T-helper 1 cell treated with Interleukin-12 subunit alpha and Interleukin-12 subunit beta and Interleukin-4 antibody, amounts not matched to agents 30 μg/mL and 1 μg/mL, for 36 hours (primary cell): ENCODE measurements around the gene AKT3.
"Not testable (repeated sequence)": the region's sequence is repeated elsewhere in the genome, so short reads cannot be mapped to it uniquely, and the experiment has no call there.

Experiments
- H3K27ac Mint-ChIP-seq: one replicate; pipeline ENCODE4 v1.8.0; 2021; ENCODE audit warnings: mild to moderate bottlenecking, mixed read lengths
- H3K27me3 Mint-ChIP-seq: one replicate; pipeline ENCODE4 v1.8.0; 2021; ENCODE audit warnings: low read depth, mixed read lengths
- H3K36me3 Mint-ChIP-seq: one replicate; pipeline ENCODE4 v1.8.0; 2021; ENCODE audit warnings: low read depth, mixed read lengths
- H3K4me1 Mint-ChIP-seq: one replicate; pipeline ENCODE4 v1.8.0; 2021; ENCODE audit warnings: low read depth, mixed read lengths
- H3K4me3 Mint-ChIP-seq: one replicate; pipeline ENCODE4 v1.8.0; 2021; ENCODE audit warnings: mild to moderate bottlenecking, moderate library complexity, mixed read lengths
- H3K9me3 Mint-ChIP-seq: one replicate; pipeline ENCODE4 v1.8.0; 2021; ENCODE audit warnings: mixed read lengths

AKT3 gene

DNA sequence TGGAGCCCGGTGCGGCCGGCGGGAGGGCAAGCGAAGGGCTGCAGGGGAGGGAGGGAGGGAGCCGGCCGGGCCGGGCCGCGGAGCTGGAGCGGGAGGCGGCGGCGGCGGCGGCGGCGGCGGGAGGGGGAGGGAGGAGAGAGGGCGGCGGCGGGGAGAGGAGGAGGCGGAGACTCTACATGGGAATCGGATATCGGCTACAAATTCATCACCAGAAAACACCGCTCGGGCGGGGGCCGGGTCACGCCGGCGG is at the start of gene AKT3:
TSS of gene AKT3 (minus strand) at position 42 of the 250 bp plus-strand sequence. CDS start 7,073 bp downstream, outside the sequence.
- H3K4me1 Mint-ChIP-seq: peaks cover 18% of the 10 kb centered on the region
- H3K4me3 Mint-ChIP-seq: peak within 1 kb of the TSS; percentile 96
- peaks cover 3% of the 10 kb centered on the region for H3K36me3 Mint-ChIP-seq
- no peaks in the 10 kb centered on the region for H3K9me3 Mint-ChIP-seq
- peaks cover 44% of the 10 kb centered on the region for H3K27me3 Mint-ChIP-seq
- H3K27ac Mint-ChIP-seq: peak within 1 kb of the TSS; percentile 94

DNA sequence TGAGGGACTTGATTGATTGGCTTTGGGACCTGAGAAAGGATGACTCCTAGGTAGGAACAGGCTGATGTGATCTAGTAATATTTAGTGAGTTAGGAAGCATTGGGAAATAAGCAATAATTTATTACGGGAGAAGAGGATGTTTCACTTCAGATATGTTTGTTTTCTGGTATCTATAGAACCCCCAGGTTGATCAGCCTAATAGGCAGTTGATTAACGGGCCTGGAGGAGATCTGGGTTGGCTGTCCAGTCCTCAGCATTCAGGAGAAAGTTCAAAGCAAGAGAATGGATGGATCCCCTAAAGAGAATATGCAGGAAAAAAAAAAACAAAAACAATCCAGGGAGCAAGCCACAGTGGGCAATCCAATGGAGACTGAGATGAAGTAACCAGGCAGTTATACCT is 48.2 kb upstream of the AKT3 start:
- H3K27ac Mint-ChIP-seq: no peak overlapping the region
- no peaks in the 10 kb centered on the region for H3K4me1 Mint-ChIP-seq
- peaks cover 15% of the 10 kb centered on the region for H3K27me3 Mint-ChIP-seq
- H3K9me3 Mint-ChIP-seq: no peaks in the 10 kb centered on the region
- H3K36me3 Mint-ChIP-seq: no peaks in the 10 kb centered on the region
- no peak overlapping the region for H3K4me3 Mint-ChIP-seq

DNA sequence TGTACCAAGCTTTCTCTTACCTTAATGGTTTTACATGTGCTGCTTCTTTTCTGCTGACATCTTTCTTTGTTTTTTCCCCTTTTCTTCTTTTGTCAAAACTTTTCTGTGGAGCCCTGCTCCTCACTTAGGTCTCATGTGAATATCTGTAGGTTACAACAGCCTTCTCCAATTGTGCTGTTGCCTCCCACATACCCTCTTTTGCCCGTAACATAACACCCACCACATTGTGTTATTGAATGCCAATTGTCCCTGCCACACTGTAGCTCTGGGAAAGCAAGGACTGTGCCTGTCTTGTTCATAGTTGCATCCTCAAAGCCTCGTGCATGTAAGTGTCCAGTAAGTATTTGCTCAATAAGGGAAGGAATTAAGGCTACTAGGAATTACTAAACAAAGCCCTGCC is 46.3 kb upstream of the AKT3 start:
- Mint-ChIP-seq H3K4me3 (no peak overlapping the region), H3K36me3 (no peaks in the 10 kb centered on the region), H3K27me3 (peaks cover 15% of the 10 kb centered on the region), H3K27ac (no peak overlapping the region), H3K4me1 (no peaks in the 10 kb centered on the region), H3K9me3 (no peaks in the 10 kb centered on the region)

DNA sequence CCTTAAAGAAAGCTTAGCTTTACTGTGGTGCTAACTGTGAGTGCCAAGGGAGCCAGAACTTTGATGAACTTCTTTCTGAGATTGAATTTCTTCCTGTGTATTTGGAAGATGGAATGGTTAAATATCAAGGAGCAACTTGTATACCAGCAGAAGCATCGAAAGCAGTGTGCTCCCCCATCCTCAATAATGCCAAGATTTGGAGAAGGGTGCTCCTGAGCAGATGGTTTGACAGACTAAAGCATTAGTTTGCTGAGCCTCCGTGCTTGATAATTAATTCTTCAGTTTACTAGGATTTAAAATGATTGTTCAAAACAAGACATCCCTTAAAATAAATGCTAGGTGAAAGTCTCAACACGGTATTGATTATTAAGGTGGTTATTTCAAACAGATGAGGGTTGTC is 42.4 kb upstream of the AKT3 start:
- no peak overlapping the region for H3K4me3 Mint-ChIP-seq
- no peaks in the 10 kb centered on the region for H3K4me1 Mint-ChIP-seq
- H3K27me3 Mint-ChIP-seq: peaks cover 11% of the 10 kb centered on the region
- H3K9me3 Mint-ChIP-seq: no peaks in the 10 kb centered on the region
- H3K36me3 Mint-ChIP-seq: no peaks in the 10 kb centered on the region
- no peak overlapping the region for H3K27ac Mint-ChIP-seq

DNA sequence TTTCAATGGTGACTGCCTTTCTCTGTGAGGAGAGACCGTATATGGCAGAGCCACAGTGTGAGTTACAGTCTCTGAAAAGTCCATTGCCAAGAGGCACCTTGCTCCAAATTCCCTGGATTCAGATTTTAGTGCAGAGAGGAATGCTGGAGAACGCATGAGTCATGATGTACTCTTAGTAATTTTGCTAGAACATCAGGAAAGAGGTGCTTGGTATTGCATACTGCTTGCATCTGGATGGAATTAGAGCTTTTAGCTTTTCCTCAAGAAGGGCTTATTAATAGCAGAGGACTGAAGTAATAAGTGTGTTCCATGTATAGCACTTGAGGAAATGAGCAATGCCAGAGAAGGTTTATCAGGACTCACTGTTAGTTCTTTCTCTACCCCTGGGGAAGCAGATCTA is 40.5 kb upstream of the AKT3 start:
- Mint-ChIP-seq H3K4me3 (no peak overlapping the region), H3K27me3 (no peaks in the 10 kb centered on the region), H3K9me3 (no peaks in the 10 kb centered on the region), H3K4me1 (no peaks in the 10 kb centered on the region), H3K27ac (no peak overlapping the region), H3K36me3 (no peaks in the 10 kb centered on the region)

DNA sequence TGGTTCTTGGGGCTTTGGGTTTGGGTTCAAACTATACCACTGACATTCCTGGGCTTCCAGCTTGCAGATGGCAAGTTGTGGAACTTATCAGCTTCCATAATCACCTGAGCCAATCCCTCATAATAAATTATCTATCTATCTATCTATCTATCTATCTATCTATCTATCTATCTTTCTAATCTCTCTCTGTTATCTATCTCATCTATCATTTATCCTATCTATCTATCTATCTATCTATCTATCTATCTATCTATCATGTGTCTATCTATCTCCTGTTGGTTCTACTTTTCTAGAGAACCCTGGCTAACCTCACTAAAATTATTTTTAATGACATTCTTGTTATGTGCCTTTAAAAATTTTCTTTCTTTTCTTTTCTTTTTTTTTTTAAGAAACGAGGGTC is 35.8 kb upstream of the AKT3 start:
- Mint-ChIP-seq H3K4me1 (no peaks in the 10 kb centered on the region), H3K4me3 (no peak overlapping the region), H3K27me3 (no peaks in the 10 kb centered on the region), H3K36me3 (no peaks in the 10 kb centered on the region), H3K9me3 (no peaks in the 10 kb centered on the region), H3K27ac (no peak overlapping the region)

DNA sequence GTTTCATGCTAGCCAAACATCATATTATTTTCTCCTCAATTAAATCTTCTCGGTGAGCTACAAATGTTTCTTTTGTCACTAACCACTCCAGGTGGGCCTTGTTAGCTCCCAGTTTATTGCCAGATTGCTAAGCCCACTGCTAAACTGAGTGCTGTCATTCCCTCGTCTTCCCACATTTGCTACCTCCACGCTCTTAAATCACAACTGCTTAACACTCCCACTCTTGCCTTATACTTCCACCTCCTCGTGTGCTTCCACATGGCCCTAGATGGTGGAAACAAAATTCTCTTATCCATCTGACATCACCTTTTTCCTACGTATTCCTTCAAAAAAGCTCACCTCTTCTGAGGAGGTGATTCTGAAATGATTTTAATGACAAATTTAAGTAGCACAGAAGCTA is 34.6 kb upstream of the AKT3 start:
- no peaks in the 10 kb centered on the region for H3K4me1 Mint-ChIP-seq
- no peaks in the 10 kb centered on the region for H3K36me3 Mint-ChIP-seq
- H3K9me3 Mint-ChIP-seq: no peaks in the 10 kb centered on the region
- no peak overlapping the region for H3K27ac Mint-ChIP-seq
- no peaks in the 10 kb centered on the region for H3K27me3 Mint-ChIP-seq
- H3K4me3 Mint-ChIP-seq: no peak overlapping the region

DNA sequence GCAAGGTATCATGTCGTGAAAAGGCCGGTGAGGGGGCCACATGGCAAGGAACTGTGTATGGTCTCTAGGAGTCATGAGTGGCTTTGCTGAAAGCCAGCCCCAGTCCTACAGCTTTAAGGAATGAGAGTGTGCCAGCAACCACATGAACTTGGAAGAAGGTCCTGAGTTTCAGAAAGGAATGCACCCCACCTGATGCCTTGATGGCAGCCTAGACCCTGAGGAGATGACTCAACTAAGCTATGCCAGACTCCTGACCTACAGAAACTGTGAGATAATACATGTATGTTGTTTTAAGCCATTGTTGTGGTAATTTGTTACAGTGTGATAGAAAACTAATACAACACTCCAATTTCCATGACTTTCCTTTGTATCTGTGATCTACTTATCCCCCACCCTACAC is 33.5 kb upstream of the AKT3 start:
- Mint-ChIP-seq H3K27me3 (no peaks in the 10 kb centered on the region), H3K27ac (no peak overlapping the region), H3K36me3 (no peaks in the 10 kb centered on the region), H3K9me3 (no peaks in the 10 kb centered on the region), H3K4me1 (no peaks in the 10 kb centered on the region), H3K4me3 (no peak overlapping the region)

DNA sequence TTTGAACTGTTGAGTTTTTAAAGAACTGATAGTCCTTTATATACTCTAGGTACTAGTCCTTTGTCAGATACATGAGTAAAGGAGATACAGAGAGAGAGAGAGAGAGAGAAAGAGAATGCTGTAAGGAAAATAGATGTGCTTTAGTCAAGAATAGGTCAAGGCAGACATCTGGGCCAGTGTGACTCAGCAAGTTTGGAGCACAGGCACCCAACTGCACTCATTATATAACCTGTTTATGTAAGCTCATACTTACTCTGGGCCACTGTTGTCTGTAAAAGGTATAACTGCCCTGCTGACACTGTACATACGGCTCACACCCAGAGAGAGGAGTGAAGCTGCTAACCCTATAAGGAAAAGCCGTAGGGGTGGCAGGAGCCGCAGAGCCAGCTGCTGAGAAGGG is 32.2 kb upstream of the AKT3 start:
- H3K36me3 Mint-ChIP-seq: no peaks in the 10 kb centered on the region
- no peaks in the 10 kb centered on the region for H3K4me1 Mint-ChIP-seq
- no peaks in the 10 kb centered on the region for H3K27me3 Mint-ChIP-seq
- no peak overlapping the region for H3K27ac Mint-ChIP-seq
- no peaks in the 10 kb centered on the region for H3K9me3 Mint-ChIP-seq
- H3K4me3 Mint-ChIP-seq: no peak overlapping the region

DNA sequence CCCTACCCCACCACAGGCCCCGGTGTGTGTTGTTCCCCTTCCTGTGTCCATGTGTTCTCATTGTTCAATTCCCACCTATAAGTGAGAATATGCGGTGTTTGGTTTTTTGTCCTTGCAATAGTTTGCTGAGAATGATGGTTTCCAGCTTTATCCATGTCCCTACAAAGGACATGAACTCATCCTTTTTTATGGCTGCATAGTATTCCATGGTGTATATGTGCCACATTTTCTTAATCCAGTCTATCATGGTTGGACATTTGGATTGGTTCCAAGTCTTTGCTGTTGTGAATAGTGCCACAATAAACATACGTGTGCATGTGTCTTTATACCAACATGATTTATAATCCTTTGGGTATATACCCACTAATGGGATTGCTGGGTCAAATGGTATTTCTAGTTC is 27.0 kb upstream of the AKT3 start:
- H3K9me3 Mint-ChIP-seq: not testable (repeated sequence)

DNA sequence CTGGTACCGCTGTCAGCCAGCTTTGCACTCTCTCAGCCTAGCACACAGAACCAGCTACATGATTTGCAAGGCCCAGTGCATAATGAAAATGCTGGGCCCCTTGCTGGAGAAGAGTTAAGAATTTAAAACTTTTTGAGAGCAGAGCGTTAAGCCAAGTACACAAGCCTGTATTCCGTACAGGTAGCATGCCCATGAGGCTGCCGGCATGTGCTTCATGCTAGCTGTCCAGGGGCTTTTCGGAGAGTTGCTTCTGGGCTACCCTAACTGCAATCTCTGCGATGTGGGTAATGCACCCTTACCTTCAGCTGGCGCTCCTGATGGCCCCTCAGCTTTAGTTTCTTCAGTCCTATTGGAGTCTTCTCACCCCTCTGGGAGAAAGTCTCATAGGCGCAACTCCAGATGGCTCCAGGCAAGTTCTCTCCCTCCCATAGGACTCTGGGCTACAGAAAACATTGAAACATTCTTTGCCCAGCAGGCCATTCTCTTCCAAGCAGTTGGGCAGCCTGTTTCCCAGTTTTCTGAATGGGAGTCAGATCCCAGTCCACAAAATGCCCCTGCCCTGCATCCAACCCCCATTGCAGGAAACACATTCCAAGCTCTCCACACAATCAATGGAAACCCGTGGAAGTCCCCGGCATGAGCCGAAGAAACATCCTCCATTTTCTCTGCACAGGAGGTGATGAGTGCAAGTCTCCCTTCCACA is 5.7 kb upstream of the AKT3 start:
- Mint-ChIP-seq H3K4me3 (no peak overlapping the region), H3K36me3 (no peaks in the 10 kb centered on the region), H3K27me3 (peaks cover 47% of the 10 kb centered on the region), H3K9me3 (no peaks in the 10 kb centered on the region), H3K4me1 (peaks cover 7% of the 10 kb centered on the region), H3K27ac (no peak overlapping the region)

More for the DNA sequence above, 27.0 kb upstream of the AKT3 start:
- not testable (repeated sequence) for H3K27me3 Mint-ChIP-seq, H3K4me1 Mint-ChIP-seq, H3K4me3 Mint-ChIP-seq, H3K36me3 Mint-ChIP-seq, H3K27ac Mint-ChIP-seq

DNA sequence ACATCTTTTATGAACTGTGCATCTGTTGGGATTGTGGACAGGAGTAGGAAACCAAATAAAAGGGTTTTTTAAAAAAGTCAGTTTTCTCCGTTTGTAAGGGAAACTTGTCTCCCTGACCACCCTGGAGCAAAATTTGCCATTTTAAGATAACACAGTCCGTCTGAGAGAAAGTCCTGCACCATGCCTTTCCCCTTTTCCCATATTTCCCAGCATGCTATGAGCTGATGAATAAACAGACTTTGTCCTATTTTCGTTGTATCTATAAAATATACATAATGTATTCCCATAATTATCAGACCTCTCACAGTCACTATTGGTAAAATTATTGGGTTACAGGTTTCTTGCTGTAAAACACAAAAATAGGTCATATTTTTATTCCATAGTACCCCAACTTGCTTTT is 1.7 kb upstream of the AKT3 start:
- H3K4me3 Mint-ChIP-seq: peak overlapping the region; percentile 86
- H3K4me1 Mint-ChIP-seq: peaks cover 18% of the 10 kb centered on the region
- H3K27ac Mint-ChIP-seq: peak overlapping the region; percentile 72
- H3K27me3 Mint-ChIP-seq: peaks cover 43% of the 10 kb centered on the region
- H3K36me3 Mint-ChIP-seq: peaks cover 3% of the 10 kb centered on the region
- H3K9me3 Mint-ChIP-seq: no peaks in the 10 kb centered on the region

DNA sequence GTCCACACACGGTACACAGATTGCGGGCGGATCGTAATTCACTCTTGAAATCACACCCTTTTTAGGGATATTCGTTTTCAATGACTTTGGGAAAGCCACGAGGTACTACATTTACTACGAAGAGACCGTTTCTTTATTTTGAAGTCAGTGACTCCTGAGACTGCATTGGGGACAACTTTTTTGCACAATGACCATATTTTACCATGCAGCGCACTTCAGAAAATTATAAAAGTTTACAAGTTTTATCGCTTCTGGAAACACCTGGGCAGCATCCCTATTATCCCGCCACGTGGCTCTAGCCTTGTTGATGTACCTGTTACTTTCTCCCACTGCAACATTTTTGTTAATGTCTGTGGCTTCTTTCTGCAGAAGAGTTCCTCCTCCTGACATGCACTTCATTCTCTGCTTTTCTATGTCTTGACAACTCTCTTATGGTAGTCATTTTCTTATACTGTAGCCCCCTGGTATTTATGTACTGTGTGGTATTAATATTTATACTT is 1.3 kb upstream of the AKT3 start:
- Mint-ChIP-seq H3K4me1 (peaks cover 18% of the 10 kb centered on the region), H3K36me3 (peaks cover 3% of the 10 kb centered on the region), H3K27me3 (peaks cover 44% of the 10 kb centered on the region), H3K9me3 (no peaks in the 10 kb centered on the region), H3K4me3 (peak overlapping the region; percentile 86), H3K27ac (peak overlapping the region; percentile 78)

DNA sequence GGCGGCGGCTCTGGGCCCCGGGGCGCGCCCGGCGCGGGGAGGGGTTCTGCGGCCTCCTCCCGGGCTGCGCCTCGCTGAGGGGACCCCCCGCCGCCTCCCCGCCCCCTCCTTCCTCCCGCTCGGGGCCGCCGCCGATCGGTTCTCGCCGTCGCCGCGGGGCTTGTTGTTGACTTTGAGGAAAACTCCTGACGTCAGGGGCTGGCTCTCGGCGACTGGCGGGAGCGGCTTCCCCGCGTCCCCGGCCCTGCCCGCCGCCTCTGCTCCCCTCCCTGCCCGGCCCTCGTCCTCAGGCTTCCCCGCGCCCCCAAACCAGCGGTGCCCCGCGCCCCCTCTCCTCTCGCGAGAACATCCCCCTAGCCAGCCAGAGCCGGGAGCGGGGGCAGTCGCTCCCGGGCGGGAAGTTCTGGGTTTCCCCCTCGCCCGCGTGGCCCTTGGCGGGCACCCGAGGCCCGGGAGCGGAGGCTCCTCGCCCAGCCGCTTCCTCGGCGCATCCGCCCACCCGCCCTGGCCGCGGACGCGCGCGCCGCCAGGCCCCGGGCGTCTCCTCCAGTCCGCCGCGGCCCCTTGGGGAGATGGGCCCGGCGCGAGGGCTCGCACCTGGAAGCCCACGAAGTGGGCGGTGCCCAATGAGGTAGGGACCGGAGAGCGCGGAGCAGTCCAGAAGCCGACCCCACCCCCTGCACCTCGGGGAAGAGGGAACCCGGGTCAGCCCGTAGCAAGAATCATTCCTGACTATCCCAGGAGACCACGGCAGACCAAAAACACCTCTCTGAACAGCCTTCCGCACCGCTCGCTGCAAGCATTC is 611 bp upstream of the AKT3 start:
- H3K9me3 Mint-ChIP-seq: no peaks in the 10 kb centered on the region
- peak overlapping the region; percentile 86 for H3K4me3 Mint-ChIP-seq
- peaks cover 3% of the 10 kb centered on the region for H3K36me3 Mint-ChIP-seq
- peaks cover 18% of the 10 kb centered on the region for H3K4me1 Mint-ChIP-seq
- H3K27ac Mint-ChIP-seq: peak overlapping the region; percentile 78
- H3K27me3 Mint-ChIP-seq: peaks cover 44% of the 10 kb centered on the region

DNA sequence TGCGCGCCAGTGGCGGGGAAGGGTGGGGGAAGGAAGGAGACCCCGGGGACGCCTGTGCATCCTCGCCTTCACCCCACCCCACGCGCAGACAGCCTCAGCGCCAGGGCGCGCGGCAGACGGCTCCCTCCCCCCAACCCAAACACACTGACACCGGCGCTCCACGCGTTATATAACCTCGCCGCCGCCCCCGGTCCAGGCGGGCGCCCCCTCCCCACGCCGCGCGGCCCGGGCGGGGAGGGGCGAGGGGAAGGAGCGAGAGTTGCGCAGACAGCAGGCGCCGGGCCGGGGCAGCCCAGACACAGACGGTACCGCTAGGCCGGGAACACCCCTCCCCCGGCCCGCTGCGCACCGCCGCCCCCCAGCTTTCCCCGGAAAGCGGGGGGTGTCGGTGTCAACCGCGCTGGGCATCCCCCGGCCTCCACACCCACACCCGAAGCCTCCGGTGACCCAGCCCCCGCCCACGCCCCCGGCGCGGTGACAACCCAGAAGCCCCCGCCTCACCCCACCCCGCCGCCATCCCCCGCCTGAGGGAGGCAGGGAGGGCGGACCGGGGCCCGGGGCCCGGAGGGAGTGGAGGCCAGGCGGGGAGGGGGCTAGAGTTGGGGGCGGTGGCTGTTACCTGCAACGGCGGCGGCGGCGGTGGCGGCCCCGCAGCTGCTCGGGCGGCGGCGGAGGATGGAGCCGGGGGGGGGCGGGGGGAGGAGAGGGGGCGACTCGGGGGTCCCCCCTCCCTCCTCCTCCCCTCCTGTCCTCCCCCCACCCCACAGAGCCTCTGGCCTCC is 432 bp downstream of the AKT3 start:
- Mint-ChIP-seq H3K4me3 (peak overlapping the region; percentile 96), H3K4me1 (peaks cover 18% of the 10 kb centered on the region), H3K27ac (peak overlapping the region; percentile 94), H3K27me3 (peaks cover 42% of the 10 kb centered on the region), H3K36me3 (peaks cover 3% of the 10 kb centered on the region), H3K9me3 (no peaks in the 10 kb centered on the region)
